Vagina (tissue), 2 donors: ENCODE measurements around the gene ZFX. TPM values are rescaled to one million over a fixed set of nuclear protein-coding genes. Genes with fewer than 3 reads are reported as not detected.

Source experiments
- DNase-seq, 2 donors: peaks; one replicate each; pipeline ENCODE4 v3.0.0-alpha.2; 2017; ENCODE audit errors: extremely low spot score in 2 of 2
- H3K27ac ChIP-seq: fragments of 200-600 bp; sonication (generic); one replicate; pipeline ENCODE4 v1.5.1; 2019
- H3K27me3 ChIP-seq: fragments of 200-600 bp; sonication (generic); one replicate; pipeline ENCODE4 v1.5.1; 2019
- H3K36me3 ChIP-seq, 2 donors: fragments of 200-600 bp; sonication (generic); one replicate each; pipeline ENCODE4 v1.5.1; 2017 to 2019
- H3K4me1 ChIP-seq: fragments of 200-600 bp; sonication (generic); one replicate; pipeline ENCODE4 v1.5.1; 2019
- H3K4me3 ChIP-seq, 2 donors: fragments of 200-600 bp; sonication (generic); 1 replicate in 1 of 2; 2 replicates in 1 of 2; pipeline ENCODE4 v1.5.1; 2016 to 2019
- H3K9me3 ChIP-seq: fragments of 200-600 bp; sonication (generic); one replicate; pipeline ENCODE4 v1.5.1; 2019
- CTCF ChIP-seq, 3 experiments: fragments of 450-650 bp in 2 of 3; fragments of 200-600 bp in 1 of 3; sonication (generic) in 1 of 3; IDR thresholded peaks; one replicate each; pipeline ENCODE4 v1.5.1; 2017 to 2019; ENCODE audit warnings: antibody characterized with exemption in 3 of 3, mild to moderate bottlenecking in 2 of 3, moderate library complexity in 2 of 3
- POLR2A ChIP-seq, 2 donors: fragments of 450-650 bp; IDR thresholded peaks; one replicate each; pipeline ENCODE4 v1.6.1; 2017; ENCODE audit warnings: antibody characterized with exemption in 2 of 2, mild to moderate bottlenecking in 2 of 2, moderate library complexity in 2 of 2
- POLR2AphosphoS5 ChIP-seq, 2 donors: sonication (generic); formaldehyde crosslinking; IDR thresholded peaks; one replicate each; pipeline ENCODE4 v1.9.0; 2017; ENCODE audit warnings: antibody characterized with exemption in 2 of 2, mild to moderate bottlenecking in 2 of 2, low read depth in 1 of 2; ENCODE audit not compliant: insufficient read depth in 1 of 2
- intact Hi-C: fragments of 100-400 bp; cut with DNase I; formaldehyde crosslinking; loops from one replicate; pipeline ENCODE4 v1.15.1; 2023
- small RNA-seq: library from RNA; depleted of rRNA; stranded (forward); fragments of <200 nt; gene quantifications from one replicate; pipeline ENCODE3, GENCODE V24; 2016
- total RNA-seq: library from RNA; depleted of rRNA; stranded (reverse); fragments of >200 nt; gene quantifications from one replicate; pipeline ENCODE4 v1.2.3, GENCODE V29; 2016

Gene ZFX
- total RNA-seq, 1 donor from 2014 or later: 62.4 TPM

GRCh38 chrX:24260842-24261550 lies 111.5 kb downstream of the ZFX start:
- intact Hi-C loops: no loop called here
- no peaks in the 10 kb centered on the region for H3K9me3 ChIP-seq
- TF ChIP-seq CTCF (IDR thresholded peaks at IDR 0.05) (no peak), POLR2A (IDR thresholded peaks at IDR 0.05) (no peak)
- peak overlapping the region; percentile 13 for H3K27ac ChIP-seq
- no peaks in the 10 kb centered on the region for H3K36me3 ChIP-seq
- no peak overlapping the region for H3K4me3 ChIP-seq
- no peak for DNase-seq
- no peaks in the 10 kb centered on the region for H3K27me3 ChIP-seq
- no peaks in the 10 kb centered on the region for H3K4me1 ChIP-seq

DNA sequence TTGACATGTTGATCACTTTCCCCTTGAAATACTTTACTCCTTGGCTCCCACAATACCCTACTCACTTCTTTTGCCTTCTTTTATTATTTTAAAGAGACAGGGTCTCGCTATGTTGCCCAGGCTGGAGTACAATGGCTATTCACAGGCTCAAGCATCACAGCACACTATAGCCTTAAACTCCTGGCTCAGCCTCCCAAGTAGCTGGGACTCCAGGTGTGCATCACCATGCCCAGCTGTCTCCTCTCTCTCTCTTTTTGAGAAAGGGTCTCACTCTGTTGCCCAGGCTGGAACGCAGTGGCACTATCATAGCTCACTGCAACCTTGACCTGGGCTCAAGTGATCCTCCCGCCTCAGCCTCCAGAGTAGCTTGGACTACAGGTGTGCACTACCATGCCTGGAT lies 112.8 kb downstream of the ZFX start:
- intact Hi-C loops: no loop called here

DNA sequence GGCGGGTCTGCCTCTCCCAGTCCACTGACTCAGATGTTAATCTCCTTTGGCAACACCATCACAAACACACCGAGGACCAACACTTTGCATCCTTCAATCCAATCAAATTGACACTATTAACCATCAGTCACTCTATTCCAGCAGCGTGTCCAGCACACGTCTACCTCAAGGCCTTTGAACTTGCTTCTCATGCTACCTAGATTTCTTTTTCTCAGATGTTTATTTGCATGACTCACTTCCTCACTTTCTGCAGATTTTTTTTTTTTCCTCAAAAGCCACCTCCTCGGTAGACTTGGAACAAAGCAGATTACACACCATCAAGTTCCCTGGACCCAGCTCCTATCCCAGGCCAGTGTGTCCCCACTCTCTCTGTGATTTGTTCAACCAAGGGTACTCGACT lies 114.9 kb downstream of the ZFX start:
- intact Hi-C loops: no loop called here
- TF ChIP-seq POLR2AphosphoS5 (IDR thresholded peaks at IDR 0.05; ENCODE audit: insufficient read depth in 1 of 2, low read depth in 1 of 2): no peak
- no peak for TF ChIP-seq POLR2A (IDR thresholded peaks at IDR 0.05)
- no peak for TF ChIP-seq CTCF (IDR thresholded peaks at IDR 0.05)
- H3K36me3 ChIP-seq: no peaks in the 10 kb centered on the region
- DNase-seq: no peak
- no peaks in the 10 kb centered on the region for H3K9me3 ChIP-seq
- no peaks in the 10 kb centered on the region for H3K4me1 ChIP-seq
- no peak overlapping the region for H3K27ac ChIP-seq
- no peaks in the 10 kb centered on the region for H3K27me3 ChIP-seq
- no peak overlapping the region for H3K4me3 ChIP-seq

More for the DNA sequence above, 112.8 kb downstream of the ZFX start:
- Histone ChIP-seq H3K4me1 (no peaks in the 10 kb centered on the region), H3K27me3 (no peaks in the 10 kb centered on the region), H3K4me3 (no peak overlapping the region), H3K36me3 (no peaks in the 10 kb centered on the region), H3K9me3 (no peaks in the 10 kb centered on the region), H3K27ac (no peak overlapping the region)
- no peak for DNase-seq
- TF ChIP-seq POLR2AphosphoS5 (IDR thresholded peaks at IDR 0.05; ENCODE audit: insufficient read depth in 1 of 2, low read depth in 1 of 2) (no peak), POLR2A (IDR thresholded peaks at IDR 0.05) (no peak), CTCF (IDR thresholded peaks at IDR 0.05) (no peak)

Small RNAs within 50 kb of the gene (small RNA-seq; reads per million reads assigned to genes)
- not detected for gene RF00263

Other genes starting within 250 kb of the ZFX start
- 8.6 TPM for gene APOO, start 241.8 kb upstream of the ZFX start, total RNA-seq
- not detected for gene CXorf58, start 241.7 kb upstream of the ZFX start, total RNA-seq
- 9.8 TPM for gene KLHL15, start 122.5 kb upstream of the ZFX start, total RNA-seq
- gene EIF2S3, start 94.8 kb upstream of the ZFX start, total RNA-seq: 121 TPM
- not detected for gene SUPT20HL2, start 164.3 kb downstream of the ZFX start, total RNA-seq
- gene SUPT20HL1, start 210.9 kb downstream of the ZFX start, total RNA-seq: not detected